GM18951 (cell line): ENCODE data around the gene IL18R1.

Experiments
- POLR2A ChIP-seq: IDR thresholded peaks from 4 replicates; pipeline ENCODE4 v1.6.1; 2011; ENCODE audit warnings: mild to moderate bottlenecking; ENCODE audit not compliant: insufficient read length, insufficient read depth; ENCODE audit errors: extremely low read depth
- in situ Hi-C: fragments of 300-500 bp; cut with MboI; formaldehyde crosslinking; loops from one replicate; pipeline ENCODE4 v1.12.0; 2022; ENCODE audit warnings: low sequenced_read_pairs, mixed read lengths, inconsistent platforms; ENCODE audit not compliant: unreplicated experiment

Gene IL18R1

DNA sequence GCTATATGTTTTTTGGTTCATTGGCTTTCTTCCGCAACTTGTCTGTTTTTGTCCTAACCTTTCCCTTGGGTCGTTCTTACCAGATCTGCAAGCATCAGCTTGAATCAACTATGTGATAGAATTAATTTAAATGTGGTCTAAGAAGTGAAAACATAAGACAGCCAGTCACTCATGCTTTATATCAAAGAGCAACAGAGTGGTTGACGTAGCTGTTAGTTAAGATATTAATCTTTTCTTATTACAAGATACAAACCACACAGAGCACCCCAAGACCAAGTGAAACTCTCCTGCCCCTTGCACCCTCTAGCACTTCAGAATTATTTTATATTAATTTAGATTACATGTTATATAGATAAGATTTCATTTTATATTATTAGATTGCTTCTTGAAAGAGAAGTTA, 82.5 kb downstream of the IL18R1 start:
- no peak for TF ChIP-seq POLR2A
- in situ Hi-C loops, result no loop called here

DNA sequence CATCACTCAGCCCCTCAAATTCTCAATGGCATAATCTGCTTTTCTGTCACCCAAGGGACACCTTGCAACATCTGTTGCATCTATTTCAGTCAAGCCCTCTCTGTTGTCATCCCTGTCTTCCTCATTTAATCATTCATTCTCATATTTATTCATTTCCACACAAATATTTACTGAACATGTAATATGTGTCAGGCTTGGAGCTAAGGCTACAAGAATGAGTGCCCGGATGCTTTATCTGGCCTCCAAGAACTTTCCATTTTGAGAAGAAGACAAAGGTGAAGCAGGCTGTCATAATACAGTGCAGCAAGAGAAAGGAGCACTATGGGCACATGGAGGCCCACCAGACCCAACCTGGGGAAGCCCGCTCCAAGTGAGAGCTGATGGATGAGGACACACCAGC, 83.0 kb downstream of the IL18R1 start:
- in situ Hi-C loops, result no loop called here
- no peak for TF ChIP-seq POLR2A

DNA sequence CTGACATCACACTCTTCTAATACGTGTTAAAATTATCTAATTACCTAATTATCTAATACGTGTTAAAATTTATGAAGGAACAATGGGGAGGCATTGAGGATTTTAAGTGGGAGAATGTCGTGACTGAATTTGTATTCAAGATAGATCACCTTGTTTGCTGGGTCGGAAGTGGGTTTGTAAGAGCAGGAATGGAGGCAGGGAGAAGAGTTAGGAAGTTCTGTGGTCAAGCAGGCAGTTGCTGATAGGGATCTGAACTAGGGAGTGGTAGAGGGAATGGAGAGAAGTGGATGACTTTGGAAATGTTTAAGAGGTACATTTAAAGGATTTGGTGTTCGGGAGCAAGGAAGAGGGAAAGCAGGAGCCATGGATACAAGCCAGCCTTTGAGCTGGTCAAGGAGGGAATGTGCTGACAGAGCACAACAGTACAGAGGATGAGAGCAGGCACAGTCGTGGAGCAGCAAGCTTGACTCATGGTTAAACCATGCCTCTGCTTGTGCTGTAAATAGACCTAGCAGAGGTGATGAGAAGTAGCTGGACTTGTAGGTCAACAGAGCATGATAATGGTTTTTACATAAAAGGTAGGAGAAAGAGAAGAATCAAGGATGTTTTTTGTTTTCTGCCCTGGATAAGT, 83.6 kb downstream of the IL18R1 start:
- in situ Hi-C loops, result no loop called here
- no peak for TF ChIP-seq POLR2A

DNA sequence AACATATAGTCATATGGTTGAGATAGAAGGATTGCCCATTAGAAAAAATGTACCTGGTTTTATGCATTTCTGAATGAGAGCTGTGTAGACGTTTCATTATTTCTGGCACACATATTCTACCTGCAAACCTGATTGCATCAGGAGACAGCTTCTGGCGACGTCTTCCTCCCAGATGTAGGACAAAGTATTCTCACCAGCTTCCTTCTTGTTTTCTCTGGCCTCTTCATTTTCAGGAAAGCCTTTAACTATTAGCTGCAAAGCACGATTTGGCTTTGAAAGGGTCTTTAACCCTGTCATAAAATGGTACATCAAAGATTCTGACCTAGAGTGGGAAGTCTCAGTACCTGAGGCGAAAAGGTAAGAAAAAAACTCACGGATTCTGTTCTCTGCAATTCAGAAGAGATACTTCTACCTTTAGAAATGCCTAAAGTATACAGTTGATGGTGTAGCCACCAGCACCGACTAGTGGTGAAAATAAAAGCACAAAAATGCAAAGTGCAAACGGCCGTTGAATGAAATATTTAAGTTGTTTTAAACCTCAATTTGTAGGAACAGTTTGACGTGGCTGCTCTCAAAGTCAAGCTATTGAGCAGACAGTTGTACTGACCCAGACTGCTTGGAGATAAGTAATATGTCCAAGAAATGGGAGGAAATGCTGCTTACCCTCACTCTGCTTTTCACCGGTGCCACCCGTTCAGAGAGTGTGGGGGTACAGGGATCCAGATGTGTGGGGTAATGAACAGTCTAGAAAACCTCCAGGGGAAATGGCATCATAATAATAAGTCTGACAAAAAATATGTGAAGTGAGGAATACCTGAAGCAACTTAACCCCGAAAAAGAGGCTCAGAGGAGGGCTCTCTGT, 87.6 kb downstream of the IL18R1 start:
- no peak for TF ChIP-seq POLR2A
- in situ Hi-C loops, result loop anchor here (5.0 to 10.0 kb wide), 2 partner anchors 201 to 428 kb away; no protein-coding TSS in a partner anchor

DNA sequence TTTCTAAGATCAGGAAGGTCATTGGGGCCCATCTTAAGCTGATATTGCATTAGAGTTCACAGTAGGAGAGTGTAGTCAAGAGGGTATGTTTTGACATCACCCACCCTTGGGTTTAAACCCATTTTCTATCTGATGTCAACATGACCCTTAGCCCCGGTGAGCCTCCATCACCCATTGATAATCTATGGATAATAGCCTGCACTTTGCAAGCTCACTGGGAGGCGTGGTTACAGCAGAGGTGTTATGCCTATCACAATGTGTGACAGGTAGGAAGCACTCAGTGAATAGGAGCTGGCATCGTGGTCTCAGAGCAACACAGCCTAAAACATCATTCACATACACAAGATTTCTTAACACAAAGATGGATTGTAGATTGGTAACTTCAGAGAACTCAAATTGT, 88.6 kb downstream of the IL18R1 start:
- in situ Hi-C loops, result loop anchor here (5.0 to 10.0 kb wide), 2 partner anchors 202 to 429 kb away; no protein-coding TSS in a partner anchor
- TF ChIP-seq POLR2A, result no peak

DNA sequence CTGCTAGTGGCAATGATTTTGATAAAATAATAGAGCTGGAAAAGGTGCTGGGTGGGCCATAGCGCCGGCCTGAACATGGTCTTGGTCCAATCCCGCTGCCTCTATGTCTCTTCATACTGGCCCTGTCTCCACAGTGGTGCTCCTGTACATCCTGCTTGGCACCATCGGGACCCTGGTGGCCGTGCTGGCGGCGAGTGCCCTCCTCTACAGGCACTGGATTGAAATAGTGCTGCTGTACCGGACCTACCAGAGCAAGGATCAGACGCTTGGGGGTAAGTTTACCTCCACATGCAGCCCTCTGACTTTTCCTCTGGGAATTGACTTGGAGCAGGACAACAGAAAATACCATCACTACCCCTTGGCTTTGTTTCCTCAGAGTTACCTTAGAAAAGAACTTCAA, 91.3 kb downstream of the IL18R1 start:
- TF ChIP-seq POLR2A, result no peak
- in situ Hi-C loops, result loop anchor here (10.0 kb wide), 1 partner anchor 432 kb away; no protein-coding TSS in a partner anchor
